HepG2 (cell line): ENCODE measurements around the gene PIK3R5. TPM values are rescaled to one million over a fixed set of nuclear protein-coding genes. Genes with fewer than 3 reads are reported as not detected.
"Not testable (repeated sequence)": the region's sequence is repeated elsewhere in the genome, so short reads cannot be mapped to it uniquely, and the experiment has no call there.

ENCODE experiments used
- ATAC-seq: fragments of 200-7000 bp; cut with Tn5 transposase; 3 replicates; pipeline ENCODE4 v1.9.1; 2020; ENCODE audit warnings: mild to moderate bottlenecking, moderate library complexity
- BruUV-seq: library from RNA; stranded (reverse); fragments of 400-500 nt; replicated peaks from 2 replicates; lab custom pipeline; 2021; lab: Mats Ljungman, UMichigan
- CTCF ChIA-PET: fragments of 300-600 bp; formaldehyde crosslinking; extraction: SDS; loops from one replicate; lab custom pipeline; 2021; ENCODE audit warnings: low total read pairs, inconsistent platforms, low intra/inter-chr PET ratio; lab: Yijun Ruan, JAX
- POLR2A ChIA-PET: fragments of 350-600 bp; sonication (Branson Sonifier 250); formaldehyde crosslinking; loops from one replicate; lab custom pipeline; 2020; ENCODE audit warnings: antibody characterized with exemption, inconsistent platforms; lab: Yijun Ruan, JAX
- DNase-seq: peaks from one replicate; pipeline ENCODE4 v3.0.0-alpha.2; 2015; ENCODE audit warnings: low spot score
- FAIRE-seq: peaks from 3 replicates; lab custom pipeline; 2011; peaks lifted over from hg19 to GRCh38; lab: Jason Lieb, UNC
- H2AFZ ChIP-seq: one replicate; pipeline ENCODE4 v1.6.1; 2011; ENCODE audit warnings: low read length, inconsistent platforms
- H3K27ac ChIP-seq: fragments of 300-600 bp; 3 replicates; pipeline ENCODE4 v1.8.0; 2011; ENCODE audit warnings: mixed run types, mild to moderate bottlenecking, mixed read lengths, low read length, inconsistent platforms; ENCODE audit not compliant: insufficient read depth; ENCODE audit errors: extremely low read length
- H3K27me3 ChIP-seq, 2 experiments: fragments of 200-600 bp in 1 of 2; 2 replicates in 1 of 2; 3 replicates in 1 of 2; pipeline versions ENCODE4 v1.6.0 to v1.8.0; 2011; ENCODE audit warnings: low read length in 2 of 2, mild to moderate bottlenecking in 2 of 2, moderate library complexity in 2 of 2, inconsistent platforms in 1 of 2; ENCODE audit not compliant: insufficient read depth in 2 of 2, control insufficient read depth in 1 of 2
- H3K36me3 ChIP-seq, 2 experiments: fragments of 200-600 bp in 1 of 2; replicated peaks in 1 of 2; 2 replicates in 1 of 2; 3 replicates in 1 of 2; pipeline versions ENCODE4 v1.5.1 to v1.8.0; 2011; ENCODE audit warnings: low read length in 2 of 2, inconsistent platforms in 1 of 2; ENCODE audit not compliant: insufficient read depth in 2 of 2, control insufficient read depth in 1 of 2
- H3K4me1 ChIP-seq: 2 replicates; pipeline ENCODE4 v1.5.1; 2012; ENCODE audit warnings: low read length, inconsistent platforms; ENCODE audit not compliant: insufficient read depth
- H3K4me2 ChIP-seq: 2 replicates; pipeline ENCODE4 v1.6.0; 2011; ENCODE audit warnings: low read depth, low read length, inconsistent platforms
- H3K4me3 ChIP-seq, 3 experiments: fragments of 200-600 bp in 1 of 3; sonication (generic), shearing (Covaris generic) in 1 of 3; replicated peaks in 1 of 3; 2 replicates each; pipeline ENCODE4 v1.5.1; 2011 to 2016; ENCODE audit warnings: low read length in 3 of 3, inconsistent platforms in 2 of 3, low read depth in 2 of 3, mild to moderate bottlenecking in 2 of 3, control low read depth in 1 of 3, mixed read lengths in 1 of 3; ENCODE audit not compliant: insufficient read depth in 1 of 3
- H3K79me2 ChIP-seq: one replicate; pipeline ENCODE4 v1.6.1; 2011; ENCODE audit warnings: low read length, inconsistent platforms; ENCODE audit not compliant: insufficient read depth
- H3K9ac ChIP-seq: 2 replicates; pipeline ENCODE4 v1.6.0; 2011; ENCODE audit warnings: mild to moderate bottlenecking, low read depth, low read length, inconsistent platforms; ENCODE audit not compliant: insufficient read depth
- H3K9me3 ChIP-seq: 2 replicates; pipeline ENCODE4 v1.5.1; 2012; ENCODE audit warnings: mild to moderate bottlenecking, low read length
- H4K20me1 ChIP-seq: 2 replicates; pipeline ENCODE4 v1.6.0; 2011; ENCODE audit warnings: inconsistent platforms, mild to moderate bottlenecking, low read length, moderate library complexity; ENCODE audit not compliant: insufficient read depth
- MLLT10 ChIP-seq: sonication (generic); formaldehyde crosslinking; IDR thresholded peaks from 2 replicates; pipeline ENCODE4 v1.4.0; 2020; ENCODE audit warnings: missing genetic modification reagents
- SATB2 ChIP-seq: sonication (generic); formaldehyde crosslinking; IDR thresholded peaks from 2 replicates; pipeline ENCODE4 v1.5.0; 2020; ENCODE audit warnings: missing genetic modification reagents
- ZBTB8A ChIP-seq: sonication (generic); formaldehyde crosslinking; IDR thresholded peaks from 2 replicates; pipeline ENCODE4 v1.4.0; 2020; ENCODE audit warnings: mild to moderate bottlenecking, low read depth, missing genetic modification reagents, borderline replicate concordance
- ZNF607 ChIP-seq: sonication (generic); formaldehyde crosslinking; IDR thresholded peaks from 2 replicates; pipeline ENCODE4 v1.5.1; 2020; ENCODE audit warnings: missing genetic modification reagents, mild to moderate bottlenecking, borderline replicate concordance
- ZNF7 ChIP-seq: IDR thresholded peaks from 2 replicates; pipeline ENCODE4 v1.6.1; 2016; ENCODE audit warnings: missing biosample characterization, missing genetic modification reagents
- WGBS: methylation state at CpG from one replicate; pipeline ENCODE4 v1.1.6; 2017; ENCODE audit warnings: low lambda C conversion rate; 5-methylcytosine and 5-hydroxymethylcytosine counted together
- in situ Hi-C: cut with HindIII; loops from 2 replicates; pipeline ENCODE4 v1.10.0; 2017; ENCODE audit warnings: low pct_unique_long_range_greater_than_20kb; ENCODE audit not compliant: extremely low pct_ligation_motif_present
- intact Hi-C: fragments of 100-400 bp; cut with micrococcal nuclease; formaldehyde crosslinking; loops from one replicate; pipeline ENCODE4 v1.10.0; 2022; ENCODE audit not compliant: unreplicated experiment
- polyA plus RNA-seq, 8 experiments: library from polyadenylated mRNA; depleted of rRNA in 3 of 8; stranded (reverse) in 7 of 8; unstranded in 1 of 8; fragments of >200 nt; fragmentation: Illumina TruSeq in 4 of 8; extraction: Trizol in 4 of 8; gene quantifications; 2 replicates each; pipeline versions ENCODE4 v1.2.1 to v1.2.3, GENCODE V29; 2011 to 2016; ENCODE audit warnings: low read depth in 4 of 8, missing spikeins in 1 of 8, mixed read lengths in 1 of 8; ENCODE audit not compliant: insufficient read depth in 1 of 8
- total RNA-seq, 5 experiments: library from RNA; depleted of rRNA; stranded (reverse); fragments of >200 nt; fragmentation: Illumina TruSeq; extraction: Trizol; gene quantifications; 2 replicates each; pipeline ENCODE4 v1.2.3, GENCODE V29; 2016; ENCODE audit warnings: low read depth in 1 of 5

The PIK3R5 gene
- total and polyA plus RNA-seq, 2 of the 13 experiments (the other 11 are each of a cell fraction or from before 2014, with no cell fraction given) = not detected

GRCh38 chr17:8856205-8856603, 109.3 kb downstream of the PIK3R5 start:
- not testable (repeated sequence) for H3K9ac ChIP-seq

DNA sequence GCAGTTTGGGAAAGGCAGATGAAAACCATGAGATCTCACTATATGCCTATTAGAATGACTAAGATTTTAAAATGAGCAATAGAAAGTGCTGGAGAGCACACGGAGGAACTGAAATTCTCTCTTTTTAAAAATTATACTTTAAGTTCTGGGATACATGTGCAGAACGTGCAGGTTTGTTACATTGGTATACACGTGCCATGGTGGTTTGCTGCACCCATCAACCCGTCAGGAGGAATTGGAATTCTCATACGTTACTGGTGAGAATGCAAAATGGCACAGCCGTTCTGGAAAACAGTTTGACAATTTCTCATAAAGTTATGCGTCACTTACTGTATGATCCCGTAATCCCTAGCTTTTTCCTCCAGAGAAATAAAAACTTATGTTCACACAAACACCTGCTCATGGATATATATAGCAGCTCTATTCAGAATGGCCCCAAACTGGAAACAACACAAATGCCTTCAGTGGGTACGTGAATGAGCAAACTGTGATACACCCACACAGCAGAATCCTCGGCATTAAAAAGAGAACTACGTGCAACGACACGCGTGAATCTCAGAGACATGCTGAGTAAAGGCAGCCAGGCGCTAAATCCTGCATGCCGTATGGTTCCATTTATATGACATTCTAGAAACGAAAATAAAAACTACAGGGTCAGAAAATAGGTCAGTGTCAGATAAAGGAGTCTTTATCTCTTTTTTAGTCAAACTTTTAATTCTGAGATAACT, 109.9 kb downstream of the PIK3R5 start:
- ATAC-seq = no peak
- CTCF ChIA-PET = no interaction called here

More at GRCh38 chr17:8856205-8856603, 109.3 kb downstream of the PIK3R5 start:
- CTCF ChIA-PET, H3K9me3 ChIP-seq, H3K27me3 ChIP-seq, H3K79me2 ChIP-seq, H4K20me1 ChIP-seq, in situ Hi-C loops, H2AFZ ChIP-seq, H3K36me3 ChIP-seq, H3K4me3 ChIP-seq, ATAC-seq, FAIRE-seq, BruUV-seq, intact Hi-C loops, H3K4me2 ChIP-seq, POLR2A ChIA-PET, DNase-seq, H3K27ac ChIP-seq: not testable (repeated sequence)
- 40% methylated on average over 6 of the region's 6 CpGs for WGBS
- H3K4me1 ChIP-seq = peaks cover 32% of the 10 kb centered on the region

More for the DNA sequence above, 109.9 kb downstream of the PIK3R5 start:
- no peaks in the 10 kb centered on the region for H3K79me2 ChIP-seq
- H3K4me3 ChIP-seq = no peak overlapping the region
- TF ChIP-seq ZNF607 (CRISPR knock-in tag) = no peak
- no peak for TF ChIP-seq ZNF7
- TF ChIP-seq MLLT10 = no peak
- no peak for TF ChIP-seq SATB2 (CRISPR knock-in tag)
- no peak for TF ChIP-seq ZBTB8A
- H3K4me1 ChIP-seq = peaks cover 32% of the 10 kb centered on the region
- POLR2A ChIA-PET = no interaction called here
- H3K27me3 ChIP-seq = no peaks in the 10 kb centered on the region; a peak in 1 of 5 replicates
- no peak overlapping the region for H3K4me2 ChIP-seq
- FAIRE-seq (no peak), DNase-seq (no peak)
- no peak overlapping the region for H3K27ac ChIP-seq
- no peaks in the 10 kb centered on the region for H3K36me3 ChIP-seq
- H4K20me1 ChIP-seq = no peaks in the 10 kb centered on the region
- no peaks in the 10 kb centered on the region for H3K9me3 ChIP-seq
- H3K9ac ChIP-seq = no peak overlapping the region
- intact Hi-C loops (no loop called here), in situ Hi-C loops (no loop called here)
- no TSS peak for BruUV-seq
- WGBS = 59% methylated on average over 17 of the region's 17 CpGs
- H2AFZ ChIP-seq = no peak overlapping the region
